Fibroblast of the conjunctiva (primary cell): Measurements from ENCODE around the gene CDK10.
"Not testable (repeated sequence)": the region's sequence is repeated elsewhere in the genome, so short reads cannot be mapped to it uniquely, and the experiment has no call there.

ENCODE experiments used
- DNase-seq: peaks from one replicate; pipeline ENCODE4 v3.0.0-alpha.2; 2010; ENCODE audit warnings: low read depth

Gene CDK10

GRCh38 chr16:89667633-89668032 is 18.9 kb upstream of the CDK10 start:
- DNase-seq: no peak

DNA sequence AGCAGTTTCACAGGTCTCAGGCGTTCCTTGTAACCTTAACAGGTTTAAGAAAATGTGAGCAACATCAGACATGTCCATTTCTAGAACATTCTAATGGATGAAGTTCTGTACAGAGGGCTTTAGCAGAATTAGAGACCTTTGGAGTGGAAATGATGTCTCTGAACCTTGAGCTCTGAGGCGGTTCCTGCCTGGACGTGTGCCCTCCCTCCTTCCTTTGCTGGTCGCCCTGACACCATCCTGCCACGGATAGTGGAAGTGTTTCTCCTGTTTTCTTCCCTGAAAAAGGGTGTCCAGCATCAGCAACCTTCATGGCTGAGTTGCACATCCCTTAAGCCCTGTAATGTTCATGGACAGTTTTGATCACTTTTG is 17.7 kb upstream of the CDK10 start:
- no peak for DNase-seq

DNA sequence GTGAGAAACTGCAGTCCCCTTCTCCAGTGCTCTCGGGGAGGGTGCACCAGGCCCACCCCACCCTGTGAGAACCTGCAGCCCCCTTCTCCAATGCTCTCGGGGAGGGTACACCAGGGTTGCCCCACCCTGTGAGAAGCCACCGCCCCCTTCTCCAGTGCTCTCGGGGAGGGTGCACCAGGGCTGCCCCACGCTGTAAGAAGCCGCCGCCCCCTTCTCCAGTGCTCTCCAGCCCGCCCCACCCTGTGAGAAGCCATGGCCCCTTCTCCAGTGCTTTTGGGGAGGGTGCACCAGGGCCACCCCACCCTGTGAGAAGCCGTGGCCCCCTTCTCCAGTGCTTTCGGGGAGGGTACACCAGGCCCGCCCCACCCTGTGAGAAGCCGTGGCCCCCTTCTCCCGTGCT is 16.7 kb upstream of the CDK10 start:
- DNase-seq: no peak

GRCh38 chr16:89670496-89671431 is 15.7 kb upstream of the CDK10 start:
- no peak for DNase-seq

DNA sequence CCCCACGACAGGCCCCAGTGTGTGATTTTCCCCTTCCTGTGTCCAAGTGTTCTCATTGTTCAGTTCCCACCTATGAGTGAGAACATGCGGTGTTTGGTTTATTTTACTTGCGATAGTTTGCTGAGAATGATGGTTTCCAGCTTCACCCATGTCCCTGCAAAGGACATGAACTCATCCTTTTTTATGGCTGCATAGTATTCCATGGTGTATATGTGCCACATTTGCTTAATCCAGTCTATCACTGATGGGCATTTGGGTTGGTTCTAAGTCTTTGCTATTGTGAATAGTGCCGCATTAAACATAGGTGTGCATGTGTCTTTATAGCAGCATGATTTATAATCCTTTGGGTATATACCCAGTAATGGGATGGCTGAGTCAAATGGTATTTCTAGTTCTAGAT is 14.9 kb upstream of the CDK10 start:
- DNase-seq: not testable (repeated sequence)

- no peak for DNase-seq
Measured at GRCh38 chr16:89672177-89672941, 14.1 kb upstream of the CDK10 start.

DNA sequence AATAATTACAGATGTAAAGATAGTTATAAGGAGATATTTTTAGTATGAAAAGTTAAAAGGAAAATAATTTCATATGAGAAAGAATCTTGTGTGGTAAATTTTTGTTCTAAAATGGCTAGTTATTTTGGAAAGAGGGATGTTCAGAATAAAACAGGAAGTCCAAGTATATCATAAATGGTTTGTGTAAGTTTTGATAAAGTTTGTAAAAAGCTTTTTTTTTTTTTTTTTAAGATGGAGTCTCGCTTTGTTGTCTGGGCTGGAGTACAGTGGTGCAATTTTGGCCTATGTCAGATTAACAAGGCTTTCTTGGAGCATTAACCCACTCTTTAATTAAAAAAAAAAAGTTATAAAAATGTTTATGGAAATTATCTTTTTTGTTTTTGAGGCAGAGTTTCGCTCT is 8.2 kb upstream of the CDK10 start:
- no peak for DNase-seq

DNA sequence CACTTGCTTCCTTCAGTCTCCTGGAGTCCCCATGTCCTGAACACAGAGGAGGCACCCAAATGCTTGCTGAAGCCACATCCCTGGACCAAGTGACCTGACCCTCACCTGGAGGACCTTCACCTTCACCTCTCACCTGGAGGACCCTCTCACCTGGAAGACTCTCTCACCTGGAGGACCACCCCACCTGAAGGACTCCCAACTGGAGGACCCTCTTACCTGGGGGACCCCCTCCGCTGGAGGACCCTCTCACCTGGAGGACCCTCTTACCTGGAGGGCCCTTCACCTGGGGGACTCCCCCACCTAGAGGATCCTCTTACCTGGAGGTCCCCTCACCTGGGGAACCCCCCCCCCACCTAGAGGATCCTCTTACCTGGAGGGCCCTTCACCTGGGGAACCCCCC is 573 bp upstream of the CDK10 start:
- DNase-seq: no peak

GRCh38 chr16:89687092-89687940 is 827 bp downstream of the CDK10 start:
- no peak for DNase-seq

DNA sequence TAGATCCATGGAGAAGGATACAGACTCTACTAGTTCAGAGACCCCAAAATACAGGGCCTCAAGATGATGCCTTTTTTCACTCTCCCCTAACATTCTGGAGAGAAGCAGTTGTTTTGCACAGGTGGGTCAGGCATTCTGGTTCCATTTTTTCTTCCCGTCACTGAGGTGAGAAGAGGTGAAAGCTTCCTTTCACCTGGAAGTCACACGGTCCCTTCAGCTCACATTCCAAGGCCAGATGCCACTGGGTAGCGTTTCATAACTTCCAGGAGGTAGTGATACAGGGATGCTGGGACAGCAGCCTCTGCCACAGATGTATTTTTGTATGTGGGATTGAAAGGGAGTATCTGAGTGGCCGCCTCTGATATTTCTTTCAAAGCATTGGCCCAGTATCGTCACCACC is 1.9 kb downstream of the CDK10 start:
- no peak for DNase-seq

DNA sequence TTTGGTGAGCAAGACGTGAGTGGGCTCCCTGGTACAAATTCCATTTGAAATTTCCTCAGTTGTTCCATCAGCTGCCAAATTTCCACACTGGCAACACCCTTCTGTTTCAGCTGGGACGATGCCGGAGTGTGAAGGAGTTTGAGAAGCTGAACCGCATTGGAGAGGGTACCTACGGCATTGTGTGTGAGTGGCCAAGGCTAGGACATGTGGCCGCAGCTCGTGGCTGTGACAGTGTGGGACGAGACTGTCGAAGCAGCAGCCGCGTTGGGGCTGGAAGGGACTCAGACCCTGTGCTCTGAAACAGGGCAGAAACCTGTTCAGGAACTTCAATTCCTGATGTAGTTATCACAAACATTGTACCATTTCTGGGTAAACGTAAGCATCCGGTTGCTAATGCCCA is 2.7 kb downstream of the CDK10 start:
- no peak for DNase-seq

DNA sequence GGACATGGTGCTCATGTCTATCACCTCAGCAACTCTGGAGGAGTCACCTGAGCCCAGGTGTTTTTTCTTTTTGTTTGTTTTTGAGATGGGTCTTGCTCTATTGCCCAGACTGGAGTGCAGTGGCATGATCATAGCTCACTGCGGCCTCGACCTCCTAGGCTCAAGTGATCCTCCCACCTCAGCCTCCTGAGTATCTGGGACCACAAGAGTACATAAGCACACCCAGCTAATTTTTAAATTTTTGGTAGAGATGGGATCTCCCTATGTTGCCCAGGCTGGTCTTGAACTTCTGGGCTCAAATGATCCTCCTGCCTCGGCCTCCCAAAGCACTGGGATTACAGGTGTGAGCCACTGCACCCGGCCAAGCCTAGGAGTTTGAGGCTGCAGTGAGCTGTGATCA is 3.1 kb downstream of the CDK10 start:
- DNase-seq: not testable (repeated sequence)

DNA sequence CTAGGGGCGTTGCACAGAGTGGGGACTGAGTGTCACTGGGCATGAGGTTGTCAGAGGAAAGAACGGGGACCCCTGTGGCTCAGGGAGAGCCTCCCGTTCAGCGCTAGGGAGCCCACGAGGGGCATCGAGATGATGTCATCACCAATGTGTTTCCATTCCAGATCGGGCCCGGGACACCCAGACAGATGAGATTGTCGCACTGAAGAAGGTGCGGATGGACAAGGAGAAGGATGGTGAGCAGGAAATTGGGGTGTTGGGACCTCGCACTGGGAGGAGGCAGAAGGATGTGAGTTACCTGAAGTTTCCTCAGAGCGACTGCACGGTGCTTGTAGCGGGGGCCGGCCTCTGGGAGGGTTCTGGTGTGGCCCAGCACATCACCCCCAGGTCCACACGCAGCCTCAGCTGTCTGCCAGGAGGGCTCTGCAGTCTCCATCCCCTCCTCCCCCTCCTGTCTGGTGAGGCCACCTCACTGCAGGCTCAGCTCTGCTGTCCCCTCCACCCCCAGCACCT is 4.0 kb downstream of the CDK10 start:
- no peak for DNase-seq

GRCh38 chr16:89691231-89691985 is 4.9 kb downstream of the CDK10 start:
- DNase-seq: no peak

DNA sequence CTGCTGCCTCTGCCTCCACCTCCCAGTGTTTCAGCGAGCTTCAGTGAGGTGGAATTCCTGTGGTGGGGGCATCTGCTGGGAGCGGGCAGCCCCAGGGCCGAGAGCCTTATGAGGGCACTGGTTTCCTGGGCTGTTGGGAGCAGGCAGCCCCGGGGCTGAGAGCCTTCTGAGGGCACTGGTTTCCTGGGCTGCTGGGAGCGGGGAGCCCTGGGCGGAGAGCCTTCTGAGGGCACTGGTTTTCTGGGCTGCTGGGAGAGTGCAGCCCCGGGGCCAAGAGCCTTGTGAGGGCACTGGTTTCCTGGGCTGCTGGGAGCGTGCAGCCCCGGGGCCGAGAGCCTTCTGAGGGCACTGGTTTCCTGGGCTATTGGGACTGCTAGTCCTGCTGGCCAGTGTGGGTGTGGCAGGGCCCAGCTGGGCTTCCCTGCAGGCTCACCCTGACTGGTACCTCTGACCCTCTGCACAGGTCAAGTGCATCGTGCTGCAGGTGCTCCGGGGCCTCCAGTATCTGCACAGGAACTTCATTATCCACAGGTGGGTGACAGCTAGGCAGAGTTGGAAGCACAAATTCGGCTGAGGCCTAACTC is 5.6 kb downstream of the CDK10 start:
- DNase-seq: no peak

DNA sequence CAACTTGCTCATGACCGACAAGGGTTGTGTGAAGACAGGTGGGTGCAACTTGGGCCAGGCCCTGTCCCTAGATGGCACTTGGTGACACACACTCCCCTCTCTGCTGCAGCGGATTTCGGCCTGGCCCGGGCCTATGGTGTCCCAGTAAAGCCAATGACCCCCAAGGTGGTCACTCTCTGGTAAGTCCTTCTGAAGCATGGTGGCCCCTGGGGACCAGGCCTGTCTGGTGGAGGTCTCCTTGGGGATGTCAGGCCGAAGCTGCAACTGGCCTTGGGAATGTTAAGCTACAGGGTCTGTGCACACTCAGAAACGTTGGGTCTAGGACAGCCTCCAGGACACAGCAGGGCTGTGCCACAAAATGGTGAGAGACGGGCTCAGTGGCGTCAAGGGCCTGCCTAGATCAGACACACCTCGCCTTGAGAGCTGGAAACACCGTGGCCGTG is 6.8 kb downstream of the CDK10 start:
- no peak for DNase-seq

DNA sequence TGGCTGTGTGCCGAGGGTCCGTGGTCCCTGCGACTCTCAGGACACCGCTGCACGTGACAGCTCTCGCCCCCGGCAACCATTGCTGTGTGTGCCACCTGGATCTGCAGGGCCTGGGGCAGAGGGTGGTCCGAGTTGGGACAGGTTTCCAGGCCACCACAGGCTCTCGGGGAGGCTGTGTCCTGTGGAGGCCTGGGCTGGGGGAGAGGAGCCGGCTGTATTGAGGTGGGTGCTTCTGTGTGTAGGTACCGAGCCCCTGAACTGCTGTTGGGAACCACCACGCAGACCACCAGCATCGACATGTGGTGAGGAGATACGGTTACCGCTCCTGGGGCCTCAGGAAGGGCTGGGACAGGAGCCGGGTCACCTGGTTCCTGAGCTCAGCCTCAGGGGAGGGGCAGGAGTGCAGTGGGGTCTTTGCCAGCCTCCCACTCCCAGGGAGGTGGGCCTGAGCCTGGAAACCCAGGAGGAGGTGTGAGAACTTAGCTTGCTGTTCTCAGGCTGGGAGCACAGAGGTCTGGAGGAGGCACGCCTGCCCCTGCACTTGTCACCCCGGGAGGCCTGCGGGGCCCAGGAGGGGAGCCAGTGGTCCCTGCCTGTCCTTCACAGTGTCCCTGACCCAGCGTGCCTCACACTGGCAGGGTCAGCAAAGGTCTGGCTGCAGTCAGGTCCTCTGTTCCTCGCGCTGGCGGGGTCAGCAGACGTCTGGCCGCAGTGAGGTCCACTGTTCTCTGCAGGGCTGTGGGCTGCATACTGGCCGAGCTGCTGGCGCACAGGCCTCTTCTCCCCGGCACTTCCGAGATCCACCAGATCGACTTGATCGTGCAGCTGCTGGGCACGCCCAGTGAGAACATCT is 7.7 kb downstream of the CDK10 start:
- DNase-seq: no peak

GRCh38 chr16:89694784-89695085 is 8.2 kb downstream of the CDK10 start:
- DNase-seq: not testable (repeated sequence)

DNA sequence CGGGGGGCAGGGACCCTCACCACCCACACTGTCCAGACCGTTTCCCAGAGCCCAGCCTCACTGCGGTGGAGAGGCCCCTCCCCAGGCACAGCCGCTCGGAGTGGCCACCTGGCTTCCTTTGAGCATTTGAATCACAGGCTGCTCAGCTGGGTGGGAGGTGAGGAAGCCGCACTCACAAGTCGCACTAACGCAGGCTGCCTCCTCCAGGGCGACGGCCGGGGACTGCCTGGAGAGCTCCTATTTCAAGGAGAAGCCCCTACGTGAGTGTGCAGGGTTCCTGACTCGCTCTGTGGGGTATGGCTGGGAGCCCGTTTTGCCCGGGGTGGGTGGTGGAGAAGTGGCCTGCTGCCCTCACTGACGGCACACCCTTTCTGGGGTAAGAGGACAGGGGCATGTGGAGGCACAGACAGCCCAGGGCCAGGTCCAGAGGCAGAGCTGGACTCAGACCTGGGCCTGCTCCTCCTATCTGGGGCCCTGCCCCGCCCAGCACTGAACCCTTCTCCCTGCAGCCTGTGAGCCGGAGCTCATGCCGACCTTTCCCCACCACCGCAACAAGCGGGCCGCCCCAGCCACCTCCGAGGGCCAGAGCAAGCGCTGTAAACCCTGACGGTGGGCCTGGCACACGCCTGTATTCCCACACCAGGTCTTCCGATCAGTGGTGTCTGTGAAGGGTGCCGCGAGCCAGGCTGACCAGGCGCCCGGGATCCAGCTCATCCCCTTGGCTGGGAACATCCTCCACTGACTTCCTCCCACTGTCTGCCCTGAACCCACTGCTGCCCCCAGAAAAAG is 8.8 kb downstream of the CDK10 start:
- DNase-seq: no peak
